ENCODE measurements around the gene ZNF423. TPM values are rescaled to one million over a fixed set of nuclear protein-coding genes. Genes with fewer than 3 reads are reported as not detected.

ZNF423 gene
- total RNA-seq, 1 experiment from 2014 or later: 11.1 TPM

DNA sequence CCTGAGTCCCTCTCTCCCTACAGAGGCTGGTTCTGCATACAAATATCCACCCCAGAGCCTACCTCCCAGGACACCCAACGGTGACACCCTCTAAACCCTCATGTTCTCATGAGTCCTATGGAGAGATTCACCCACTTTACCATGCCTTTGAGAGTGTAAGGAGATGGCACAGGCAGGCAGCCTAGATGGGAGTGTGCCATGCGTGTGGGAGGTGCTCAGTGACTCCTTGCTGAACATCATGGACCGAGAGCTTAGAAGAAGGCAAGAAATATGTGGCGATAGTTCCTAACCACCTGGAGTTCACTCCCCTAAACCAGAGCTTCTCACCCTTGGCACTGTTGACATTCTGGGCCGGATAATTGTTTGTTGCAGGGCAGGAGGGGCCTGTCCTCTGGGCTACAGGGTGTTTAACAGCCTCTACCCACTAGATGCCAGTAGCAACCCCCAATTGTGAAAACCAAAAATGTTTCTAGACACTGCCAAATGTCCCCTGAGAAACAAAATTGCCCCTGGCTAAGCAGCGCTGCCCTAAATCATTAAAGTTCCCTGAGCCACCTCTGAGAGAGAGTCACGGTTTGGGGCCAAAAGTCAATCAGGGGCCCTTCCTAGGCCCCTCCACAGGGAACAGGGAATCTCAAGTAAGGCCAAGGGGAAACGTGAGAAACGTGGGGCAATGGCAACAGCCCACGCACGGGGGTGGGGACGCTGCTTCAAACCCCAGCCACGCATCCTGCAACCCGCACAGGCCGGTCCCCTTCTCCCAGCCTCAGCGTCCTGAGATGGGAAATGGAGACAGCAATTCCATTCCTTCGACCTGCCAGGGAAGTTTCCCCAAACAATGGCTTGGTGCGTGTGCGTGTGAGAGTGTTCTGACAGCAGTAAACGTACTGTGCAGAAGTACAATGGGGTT, 415.5 kb downstream of the ZNF423 start:
- ChIA-PET POLR2A (ENCODE audit: low non-redundant PET) (no interaction called here), CTCF (interaction anchor here (0.7 kb wide), 1 partner anchor 252 kb away, joined by 3 read pairs; no protein-coding TSS in a partner anchor)
- Histone ChIP-seq H3K27ac (ENCODE audit: low read depth, low read length, poor library complexity, severe bottlenecking) (no peak overlapping the region), H3K4me3 (ENCODE audit: low read depth, low read length, poor library complexity, severe bottlenecking) (no peak overlapping the region), H3K4me1 (ENCODE audit: insufficient read depth, low read length, poor library complexity, severe bottlenecking) (no peaks in the 10 kb centered on the region), H3K9me3 (ENCODE audit: low read depth, low read length, poor library complexity, severe bottlenecking) (no peaks in the 10 kb centered on the region), H3K36me3 (ENCODE audit: insufficient read depth, low read length, poor library complexity, severe bottlenecking) (no peaks in the 10 kb centered on the region), H3K27me3 (replicated peaks; ENCODE audit: insufficient read depth, low read depth, low read length, poor library complexity) (peaks cover 26% of the 10 kb centered on the region)
- no TSS peak for BruUV-seq (replicated peaks)
- DNase-seq (ENCODE audit: low spot score): peak; percentile 15
- TF ChIP-seq, protein P1, sequence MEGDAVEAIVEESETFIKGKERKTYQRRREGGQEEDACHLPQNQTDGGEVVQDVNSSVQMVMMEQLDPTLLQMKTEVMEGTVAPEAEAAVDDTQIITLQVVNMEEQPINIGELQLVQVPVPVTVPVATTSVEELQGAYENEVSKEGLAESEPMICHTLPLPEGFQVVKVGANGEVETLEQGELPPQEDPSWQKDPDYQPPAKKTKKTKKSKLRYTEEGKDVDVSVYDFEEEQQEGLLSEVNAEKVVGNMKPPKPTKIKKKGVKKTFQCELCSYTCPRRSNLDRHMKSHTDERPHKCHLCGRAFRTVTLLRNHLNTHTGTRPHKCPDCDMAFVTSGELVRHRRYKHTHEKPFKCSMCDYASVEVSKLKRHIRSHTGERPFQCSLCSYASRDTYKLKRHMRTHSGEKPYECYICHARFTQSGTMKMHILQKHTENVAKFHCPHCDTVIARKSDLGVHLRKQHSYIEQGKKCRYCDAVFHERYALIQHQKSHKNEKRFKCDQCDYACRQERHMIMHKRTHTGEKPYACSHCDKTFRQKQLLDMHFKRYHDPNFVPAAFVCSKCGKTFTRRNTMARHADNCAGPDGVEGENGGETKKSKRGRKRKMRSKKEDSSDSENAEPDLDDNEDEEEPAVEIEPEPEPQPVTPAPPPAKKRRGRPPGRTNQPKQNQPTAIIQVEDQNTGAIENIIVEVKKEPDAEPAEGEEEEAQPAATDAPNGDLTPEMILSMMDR (conservative IDR thresholded peaks at IDR 0.05; ENCODE audit: low read depth, low read length): peak; percentile 16; the same call in 1 of the 2 replicates
- no peak for TF ChIP-seq EZH2 (IDR thresholded peaks at IDR 0.05; ENCODE audit: borderline replicate concordance, low read depth, low read length, poor library complexity, severe bottlenecking)
- intact Hi-C loops (cut with micrococcal nuclease; ENCODE audit: unreplicated experiment): no loop called here

DNA sequence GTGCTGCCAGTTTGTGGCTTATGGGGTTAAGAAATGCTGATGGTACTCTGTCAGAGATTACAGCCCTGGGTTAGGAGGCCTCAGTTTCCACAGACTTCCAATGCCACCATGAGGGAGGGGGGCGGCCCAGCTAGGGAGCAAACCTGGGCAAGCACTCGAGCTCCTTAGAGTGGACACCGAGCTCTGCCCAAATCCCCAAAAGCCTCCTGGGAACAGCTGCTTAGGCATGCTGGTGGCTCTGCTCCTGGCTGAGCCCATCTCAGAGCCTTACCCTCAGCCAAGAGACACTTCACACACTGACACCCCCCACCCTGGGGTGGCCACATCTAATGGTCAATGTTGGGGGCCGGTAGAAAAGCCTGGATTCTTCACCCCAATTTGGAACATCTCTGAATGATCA, 416.2 kb downstream of the ZNF423 start:
- Histone ChIP-seq H3K27ac (ENCODE audit: low read depth, low read length, poor library complexity, severe bottlenecking) (no peak overlapping the region), H3K27me3 (replicated peaks; ENCODE audit: insufficient read depth, low read depth, low read length, poor library complexity) (peaks cover 26% of the 10 kb centered on the region), H3K4me3 (ENCODE audit: low read depth, low read length, poor library complexity, severe bottlenecking) (no peak overlapping the region), H3K9me3 (ENCODE audit: low read depth, low read length, poor library complexity, severe bottlenecking) (no peaks in the 10 kb centered on the region), H3K36me3 (ENCODE audit: insufficient read depth, low read length, poor library complexity, severe bottlenecking) (no peaks in the 10 kb centered on the region), H3K4me1 (ENCODE audit: insufficient read depth, low read length, poor library complexity, severe bottlenecking) (no peaks in the 10 kb centered on the region)
- no peak for TF ChIP-seq EZH2 (IDR thresholded peaks at IDR 0.05; ENCODE audit: borderline replicate concordance, low read depth, low read length, poor library complexity, severe bottlenecking)
- TF ChIP-seq, protein P1 (conservative IDR thresholded peaks at IDR 0.05; ENCODE audit: low read depth, low read length): no peak
- POLR2A ChIA-PET (ENCODE audit: low non-redundant PET): no interaction called here
- BruUV-seq (replicated peaks): no TSS peak
- intact Hi-C loops (cut with micrococcal nuclease; ENCODE audit: unreplicated experiment): no loop called here
- no peak for DNase-seq (ENCODE audit: low spot score)
- CTCF ChIA-PET: interaction anchor here (0.7 kb wide), 1 partner anchor 253 kb away, joined by 3 read pairs; no protein-coding TSS in a partner anchor

DNA sequence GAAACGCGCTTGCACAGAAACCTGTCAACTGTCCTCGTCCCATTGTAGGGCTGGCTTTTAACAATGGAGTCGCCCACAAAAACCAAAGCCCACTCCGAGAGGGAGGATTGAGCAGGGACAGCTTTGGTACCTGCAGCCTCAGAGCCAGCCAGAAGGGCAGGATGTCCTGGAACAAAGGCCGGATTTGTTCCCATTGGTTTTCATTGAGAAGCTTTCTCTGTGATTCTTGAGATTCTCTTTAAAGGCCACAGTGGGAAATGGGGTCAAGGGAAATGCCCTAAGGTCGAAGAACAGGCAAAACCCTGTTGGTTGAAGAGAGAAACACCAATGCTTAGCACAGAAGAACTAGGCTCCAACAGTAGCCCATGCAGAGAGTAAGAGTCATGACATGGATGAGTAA, 416.9 kb downstream of the ZNF423 start:
- Histone ChIP-seq H3K27ac (ENCODE audit: low read depth, low read length, poor library complexity, severe bottlenecking) (no peak overlapping the region), H3K36me3 (ENCODE audit: insufficient read depth, low read length, poor library complexity, severe bottlenecking) (no peaks in the 10 kb centered on the region), H3K4me3 (ENCODE audit: low read depth, low read length, poor library complexity, severe bottlenecking) (no peak overlapping the region), H3K4me1 (ENCODE audit: insufficient read depth, low read length, poor library complexity, severe bottlenecking) (no peaks in the 10 kb centered on the region), H3K9me3 (ENCODE audit: low read depth, low read length, poor library complexity, severe bottlenecking) (no peaks in the 10 kb centered on the region), H3K27me3 (replicated peaks; ENCODE audit: insufficient read depth, low read depth, low read length, poor library complexity) (peaks cover 26% of the 10 kb centered on the region)
- no peak for DNase-seq (ENCODE audit: low spot score)
- POLR2A ChIA-PET (ENCODE audit: low non-redundant PET): no interaction called here
- CTCF ChIA-PET: no interaction called here
- TF ChIP-seq, protein P1 (conservative IDR thresholded peaks at IDR 0.05; ENCODE audit: low read depth, low read length): no peak
- no peak for TF ChIP-seq EZH2 (IDR thresholded peaks at IDR 0.05; ENCODE audit: borderline replicate concordance, low read depth, low read length, poor library complexity, severe bottlenecking)
- intact Hi-C loops (cut with micrococcal nuclease; ENCODE audit: unreplicated experiment): no loop called here
- BruUV-seq (replicated peaks): no TSS peak

Other genes with a start within 250 kb of the ZNF423 start
- 23.5 and 24.2 TPM in 2 replicates for gene CNEP1R1, start 169.1 kb upstream of the ZNF423 start, total RNA-seq (2021)
- gene HEATR3, start 209.9 kb upstream of the ZNF423 start, total RNA-seq (2021): 29.4 and 41.8 TPM in 2 replicates